AG08395 (cell line): Measurements from ENCODE around the gene CS.
A peak's percentile ranks its signal among the peaks of the same experiment; 100 is the strongest.

ENCODE experiments used
- DNase-seq: peaks from one replicate; pipeline ENCODE4 v3.0.0; 2012; ENCODE audit warnings: mixed read lengths, low spot score

CS gene

DNA sequence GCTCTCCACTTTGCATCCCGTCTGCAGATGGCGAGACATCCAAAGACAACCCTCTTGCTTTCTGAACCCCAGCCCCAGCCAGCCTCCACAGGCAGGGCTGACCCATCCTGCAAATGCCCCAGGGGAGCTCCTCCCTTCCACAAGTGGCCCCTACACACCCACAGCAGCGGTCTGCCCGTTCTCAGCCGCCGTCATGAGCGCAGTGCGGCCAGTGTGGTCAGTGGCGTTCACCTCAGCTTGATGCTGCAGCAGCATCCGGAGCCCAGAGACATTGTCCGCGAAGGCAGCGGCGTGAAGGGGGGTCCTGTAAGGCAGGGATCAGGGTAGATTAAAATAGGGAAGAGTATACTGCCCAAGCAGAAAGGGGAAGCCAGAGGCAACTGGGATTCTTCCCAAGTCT lies 55.6 kb downstream of the CS start:
- DNase-seq: no peak

- no peak for DNase-seq
These were observed 56.4 kb downstream of the CS start for GRCh38 chr12:56243731-56244181.

DNA sequence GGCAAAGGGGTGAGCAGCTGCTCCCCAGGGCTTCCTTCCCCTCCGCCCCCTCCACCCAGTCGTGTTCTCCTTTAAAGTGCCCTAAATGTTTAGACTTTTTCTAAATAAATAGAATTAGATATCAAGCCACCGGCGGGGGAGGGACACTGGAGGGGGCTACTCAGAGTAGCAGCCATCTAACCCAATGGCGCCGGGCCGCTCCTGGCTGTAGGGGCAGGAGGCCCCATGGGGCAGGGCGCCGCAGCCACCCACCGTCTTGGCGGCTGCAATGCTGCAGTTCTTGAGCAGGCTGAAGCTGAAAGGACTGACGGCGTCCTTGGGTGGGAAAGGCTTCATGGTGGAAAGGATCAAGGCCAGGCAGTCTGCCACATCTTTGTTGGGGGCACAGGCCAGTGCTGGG lies 57.1 kb downstream of the CS start:
- no peak for DNase-seq

- DNase-seq: no peak
These were observed 58.5 kb downstream of the CS start for GRCh38 chr12:56241424-56242303.

GRCh38 chr12:56237552-56237951 lies 62.6 kb downstream of the CS start:
- no peak for DNase-seq

DNA sequence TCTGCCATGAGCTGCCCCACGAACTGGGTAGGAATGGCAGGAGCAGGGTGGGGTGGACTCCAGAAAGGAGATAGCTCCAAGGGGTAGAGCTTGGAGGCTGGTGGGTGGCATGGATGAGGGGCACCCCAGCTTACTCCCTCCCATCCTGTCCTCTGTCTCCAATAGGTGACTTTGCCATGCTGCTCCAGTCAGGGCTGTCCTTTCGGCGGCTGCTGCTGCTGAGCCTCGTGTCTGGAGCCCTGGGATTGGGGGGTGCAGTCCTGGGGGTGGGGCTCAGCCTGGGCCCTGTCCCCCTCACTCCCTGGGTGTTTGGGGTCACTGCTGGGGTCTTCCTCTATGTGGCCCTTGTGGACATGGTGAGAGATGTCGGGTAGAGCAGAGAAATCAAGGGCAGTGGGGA lies 63.1 kb downstream of the CS start:
- no peak for DNase-seq

GRCh38 chr12:56236091-56236490 lies 64.0 kb downstream of the CS start:
- DNase-seq: no peak

- DNase-seq: no peak
These were observed 65.2 kb downstream of the CS start for GRCh38 chr12:56234746-56235436.

DNA sequence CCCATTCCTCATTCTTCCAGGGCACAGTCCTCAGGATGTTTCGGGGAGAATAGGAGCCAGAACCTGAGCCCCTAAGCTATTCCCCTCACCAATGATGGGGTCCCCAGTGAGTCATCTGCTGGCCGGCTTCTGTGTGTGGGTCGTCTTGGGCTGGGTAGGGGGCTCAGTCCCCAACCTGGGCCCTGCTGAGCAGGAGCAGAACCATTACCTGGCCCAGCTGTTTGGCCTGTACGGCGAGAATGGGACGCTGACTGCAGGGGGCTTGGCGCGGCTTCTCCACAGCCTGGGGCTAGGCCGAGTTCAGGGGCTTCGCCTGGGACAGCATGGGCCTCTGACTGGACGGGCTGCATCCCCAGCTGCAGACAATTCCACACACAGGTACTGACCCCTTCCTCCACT lies 68.9 kb downstream of the CS start:
- DNase-seq: no peak

- no peak for DNase-seq
These were observed 69.5 kb downstream of the CS start for GRCh38 chr12:56230432-56231183.

GRCh38 chr12:56229916-56230431 lies 70.2 kb downstream of the CS start, which contains the start of gene SLC39A5:
SLC39A5 (plus strand) TSS chr12:56230051; CDS start chr12:56231275, 1,224 bp downstream.
- DNase-seq: no peak

GRCh38 chr12:56229082-56229481 lies 71.0 kb downstream of the CS start:
- no peak for DNase-seq

GRCh38 chr12:56224954-56225353 lies 75.2 kb downstream of the CS start:
- DNase-seq: no peak

GRCh38 chr12:56224102-56224701 lies 75.9 kb downstream of the CS start, which contains the start of gene NABP2:
NABP2 (plus strand) TSS chr12:56224342; CDS start chr12:56224857, 515 bp downstream.
- DNase-seq: peak; percentile 99

GRCh38 chr12:56223571-56224101 lies 76.5 kb downstream of the CS start:
- DNase-seq: no peak

- no peak for DNase-seq
These were observed 77.6 kb downstream of the CS start for GRCh38 chr12:56222531-56222895.

GRCh38 chr12:56221757-56222530 lies 78.2 kb downstream of the CS start, which contains the start of gene RNF41:
RNF41 (minus strand) TSS chr12:56221922; CDS start chr12:56214047, 7,875 bp downstream.
- DNase-seq: peak; percentile 98
